NCI-H345 treated with DMSO at 0.1 percent for 48 hours (cell line): ENCODE results near the gene TAP2.

Source experiments
- DNase-seq: peaks from one replicate; lab custom pipeline; 2025; ENCODE audit not compliant: unreplicated experiment; lab: John Stamatoyannopoulos, UW

TAP2 gene

GRCh38 chr6:32794510-32794909 lies 44.0 kb downstream of the TAP2 start:
- DNase-seq, result no peak

GRCh38 chr6:32792901-32793435 lies 45.6 kb downstream of the TAP2 start:
- DNase-seq, result no peak

- DNase-seq, result no peak
Observed at GRCh38 chr6:32790306-32790705, 48.2 kb downstream of the TAP2 start.
